ENCODE data around the gene SOX18. TPM values are rescaled to one million over a fixed set of nuclear protein-coding genes. Genes with fewer than 3 reads are reported as not detected.

SOX18 gene
- total and polyA plus RNA-seq, 2 of the 13 experiments (the other 11 are each of a cell fraction or from before 2014, with no cell fraction given) = 1.6 to 1.9 TPM

DNA sequence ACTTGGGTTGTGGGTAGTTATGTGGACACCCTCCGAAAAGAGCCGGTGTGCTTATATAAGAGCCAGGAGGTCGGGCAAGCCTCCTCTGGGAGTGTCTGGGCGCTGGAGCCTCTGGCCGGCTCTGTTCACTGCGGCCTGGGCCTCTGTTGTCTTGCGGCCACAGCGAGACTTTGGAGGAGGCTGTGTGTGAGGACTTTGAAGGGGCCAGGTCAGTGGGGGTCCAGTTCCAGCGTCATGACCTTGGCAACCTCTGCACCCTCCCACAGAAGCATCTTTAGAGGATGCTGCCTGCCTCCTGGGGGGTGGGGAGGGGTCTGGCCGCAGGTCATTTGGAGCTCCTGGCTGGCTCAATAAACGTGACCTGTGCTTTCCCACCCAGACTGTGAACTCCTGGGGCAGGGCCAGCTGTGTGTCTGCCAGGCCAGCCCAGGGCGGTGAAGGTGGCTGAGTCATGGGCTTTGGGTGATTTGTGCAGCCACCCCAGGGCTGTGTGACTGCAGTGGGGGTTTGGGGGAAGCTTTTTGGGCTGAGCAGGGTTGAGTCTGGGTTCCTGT is 14.8 kb upstream of the SOX18 start (continued):
- no peak for TF ChIP-seq ZFP36 (IDR thresholded peaks at IDR 0.05; ENCODE audit: borderline replicate concordance, low read depth, low read length, partially characterized antibody)
- TF ChIP-seq, protein P1, sequence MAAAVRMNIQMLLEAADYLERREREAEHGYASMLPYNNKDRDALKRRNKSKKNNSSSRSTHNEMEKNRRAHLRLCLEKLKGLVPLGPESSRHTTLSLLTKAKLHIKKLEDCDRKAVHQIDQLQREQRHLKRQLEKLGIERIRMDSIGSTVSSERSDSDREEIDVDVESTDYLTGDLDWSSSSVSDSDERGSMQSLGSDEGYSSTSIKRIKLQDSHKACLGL (CRISPR knock-in tag; IDR thresholded peaks at IDR 0.05) = no peak
- no peak for TF ChIP-seq MIER2 (CRISPR knock-in tag; IDR thresholded peaks at IDR 0.05)
- no peak for TF ChIP-seq XBP1 (CRISPR knock-in tag; IDR thresholded peaks at IDR 0.05)
- no peak for TF ChIP-seq KMT2B (CRISPR knock-in tag; IDR thresholded peaks at IDR 0.05)
- TF ChIP-seq, protein P2, sequence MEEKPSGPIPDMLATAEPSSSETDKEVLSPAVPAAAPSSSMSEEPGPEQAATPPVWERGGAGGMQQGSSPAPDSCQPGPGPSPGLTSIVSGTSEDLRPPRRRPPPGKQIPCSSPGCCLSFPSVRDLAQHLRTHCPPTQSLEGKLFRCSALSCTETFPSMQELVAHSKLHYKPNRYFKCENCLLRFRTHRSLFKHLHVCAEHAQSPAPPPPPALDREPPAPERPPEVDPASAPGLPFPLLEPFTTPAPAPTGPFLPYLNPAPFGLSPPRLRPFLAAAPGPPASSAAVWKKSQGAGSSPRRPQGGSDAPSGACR (CRISPR knock-in tag; IDR thresholded peaks at IDR 0.05) = no peak
- TF ChIP-seq CBFB (CRISPR knock-in tag; IDR thresholded peaks at IDR 0.05) = no peak
- no peak for TF ChIP-seq GZF1 (CRISPR knock-in tag; IDR thresholded peaks at IDR 0.05)
- TF ChIP-seq, protein P3, sequence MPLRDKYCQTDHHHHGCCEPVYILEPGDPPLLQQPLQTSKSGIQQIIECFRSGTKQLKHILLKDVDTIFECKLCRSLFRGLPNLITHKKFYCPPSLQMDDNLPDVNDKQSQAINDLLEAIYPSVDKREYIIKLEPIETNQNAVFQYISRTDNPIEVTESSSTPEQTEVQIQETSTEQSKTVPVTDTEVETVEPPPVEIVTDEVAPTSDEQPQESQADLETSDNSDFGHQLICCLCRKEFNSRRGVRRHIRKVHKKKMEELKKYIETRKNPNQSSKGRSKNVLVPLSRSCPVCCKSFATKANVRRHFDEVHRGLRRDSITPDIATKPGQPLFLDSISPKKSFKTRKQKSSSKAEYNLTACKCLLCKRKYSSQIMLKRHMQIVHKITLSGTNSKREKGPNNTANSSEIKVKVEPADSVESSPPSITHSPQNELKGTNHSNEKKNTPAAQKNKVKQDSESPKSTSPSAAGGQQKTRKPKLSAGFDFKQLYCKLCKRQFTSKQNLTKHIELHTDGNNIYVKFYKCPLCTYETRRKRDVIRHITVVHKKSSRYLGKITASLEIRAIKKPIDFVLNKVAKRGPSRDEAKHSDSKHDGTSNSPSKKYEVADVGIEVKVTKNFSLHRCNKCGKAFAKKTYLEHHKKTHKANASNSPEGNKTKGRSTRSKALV (CRISPR knock-in tag; IDR thresholded peaks at IDR 0.05) = no peak
- TF ChIP-seq JUND (CRISPR knock-in tag; IDR thresholded peaks at IDR 0.05) = no peak
- no peak for TF ChIP-seq KLF11 (CRISPR knock-in tag; IDR thresholded peaks at IDR 0.05)
- no peak for TF ChIP-seq ZNF792 (CRISPR knock-in tag; IDR thresholded peaks at IDR 0.05)
- peak; percentile 88 for TF ChIP-seq PTBP1 (IDR thresholded peaks at IDR 0.05; ENCODE audit: low read depth, low read length, poor library complexity, severe bottlenecking)
- TF ChIP-seq MAFK (conservative IDR thresholded peaks at IDR 0.05 in 1 of 2, IDR thresholded peaks at IDR 0.05 in 1 of 2; ENCODE audit: low read length in 2 of 2) = no peak; a peak in 1 of 4 replicates
- no peak for TF ChIP-seq RARG (CRISPR knock-in tag; IDR thresholded peaks at IDR 0.05; ENCODE audit: low read depth)
- no peak for TF ChIP-seq ZNF260 (CRISPR knock-in tag; IDR thresholded peaks at IDR 0.05; ENCODE audit: borderline replicate concordance, low read depth)
- TF ChIP-seq ZNF577 (CRISPR knock-in tag; IDR thresholded peaks at IDR 0.05; ENCODE audit: borderline replicate concordance, low read depth) = no peak
- TF ChIP-seq ZNF619 (CRISPR knock-in tag; IDR thresholded peaks at IDR 0.05) = 0 out of 2 replicates have a peak, but pooled peaks have one; percentile 20
- no peak for TF ChIP-seq NR2C2 (CRISPR knock-in tag; IDR thresholded peaks at IDR 0.05; ENCODE audit: borderline replicate concordance)
- TF ChIP-seq YEATS2 (CRISPR knock-in tag; IDR thresholded peaks at IDR 0.05; ENCODE audit: borderline replicate concordance) = no peak
- no peak for TF ChIP-seq KDM3A (CRISPR knock-in tag; IDR thresholded peaks at IDR 0.05; ENCODE audit: low read depth)
- no peak for TF ChIP-seq ATF7 (IDR thresholded peaks at IDR 0.05)
- peak; percentile 66 for TF ChIP-seq ATF7 (CRISPR knock-in tag; IDR thresholded peaks at IDR 0.05)
- TF ChIP-seq, protein P4, sequence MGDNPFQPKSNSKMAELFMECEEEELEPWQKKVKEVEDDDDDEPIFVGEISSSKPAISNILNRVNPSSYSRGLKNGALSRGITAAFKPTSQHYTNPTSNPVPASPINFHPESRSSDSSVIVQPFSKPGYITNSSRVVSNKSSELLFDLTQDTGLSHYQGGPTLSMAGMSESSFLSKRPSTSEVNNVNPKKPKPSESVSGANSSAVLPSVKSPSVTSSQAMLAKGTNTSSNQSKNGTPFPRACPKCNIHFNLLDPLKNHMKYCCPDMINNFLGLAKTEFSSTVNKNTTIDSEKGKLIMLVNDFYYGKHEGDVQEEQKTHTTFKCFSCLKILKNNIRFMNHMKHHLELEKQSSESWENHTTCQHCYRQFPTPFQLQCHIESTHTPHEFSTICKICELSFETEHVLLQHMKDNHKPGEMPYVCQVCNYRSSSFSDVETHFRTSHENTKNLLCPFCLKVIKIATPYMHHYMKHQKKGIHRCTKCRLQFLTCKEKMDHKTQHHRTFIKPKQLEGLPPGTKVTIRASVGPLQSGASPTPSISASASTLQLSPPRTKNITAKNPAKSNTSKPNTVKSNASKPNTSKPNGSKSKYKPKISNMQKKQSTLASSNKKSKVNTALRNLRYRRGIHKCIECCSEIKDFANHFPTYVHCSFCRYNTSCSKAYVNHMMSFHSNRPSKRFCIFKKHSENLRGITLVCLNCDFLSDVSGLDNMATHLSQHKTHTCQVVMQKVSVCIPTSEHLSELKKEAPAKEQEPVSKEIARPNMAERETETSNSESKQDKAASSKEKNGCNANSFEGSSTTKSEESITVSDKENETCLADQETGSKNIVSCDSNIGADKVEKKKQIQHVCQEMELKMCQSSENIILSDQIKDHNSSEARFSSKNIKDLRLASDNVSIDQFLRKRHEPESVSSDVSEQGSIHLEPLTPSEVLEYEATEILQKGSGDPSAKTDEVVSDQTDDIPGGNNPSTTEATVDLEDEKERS (CRISPR knock-in tag; IDR thresholded peaks at IDR 0.05) = no peak; the same call in 1 of the 2 replicates
- TF ChIP-seq ZNF224 (CRISPR knock-in tag; IDR thresholded peaks at IDR 0.05) = no peak
- TF ChIP-seq ZSCAN29 (CRISPR knock-in tag; conservative IDR thresholded peaks at IDR 0.05) = no peak
- TF ChIP-seq RFXANK (CRISPR knock-in tag; IDR thresholded peaks at IDR 0.05) = no peak

Measured in HepG2 (cell line).